CD4-positive, alpha-beta T cell treated with Interleukin-10 for 1 hour (primary cell): ENCODE data around the gene SH2D1B.
"Not testable (repeated sequence)": the region's sequence is repeated elsewhere in the genome, so short reads cannot be mapped to it uniquely, and the experiment has no call there.

Experiments used
- DNase-seq: peaks from one replicate; pipeline ENCODE4 v3.0.0-alpha.2; 2020

The SH2D1B gene

DNA sequence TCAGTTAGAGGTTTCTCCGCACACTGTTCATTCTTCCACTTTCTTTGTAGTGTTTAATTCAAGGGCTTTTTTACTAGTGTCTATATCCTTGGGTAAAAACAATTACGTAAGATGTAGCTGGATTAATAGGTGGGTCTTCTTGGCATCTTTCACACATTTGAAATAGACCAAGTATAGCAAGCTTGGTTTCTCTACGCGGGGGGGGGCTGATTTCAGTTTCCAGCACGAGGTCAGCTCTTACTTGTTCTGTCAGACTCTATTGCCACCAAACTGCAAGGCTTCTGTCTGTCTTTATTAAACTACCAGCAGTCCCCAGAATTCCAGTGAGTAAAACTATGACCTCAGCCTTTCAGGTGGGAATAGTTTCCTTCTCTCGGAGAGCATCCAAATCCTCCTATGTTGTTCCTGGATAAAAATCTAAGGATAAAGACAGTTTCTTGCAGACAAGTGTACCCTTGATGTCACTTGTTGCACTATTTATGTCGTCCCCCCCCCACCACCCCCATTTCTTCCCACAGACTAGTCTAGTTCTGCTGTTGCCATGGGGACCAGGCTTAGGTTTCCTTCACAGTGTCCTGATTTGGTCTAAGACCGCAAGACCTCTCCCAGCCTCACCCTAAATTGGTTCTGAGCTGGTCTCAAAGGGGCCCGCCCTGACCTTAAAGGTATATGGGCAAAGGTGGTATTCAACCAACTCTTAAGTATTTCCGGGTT lies 52.3 kb downstream of the SH2D1B start:
- DNase-seq, result no peak

DNA sequence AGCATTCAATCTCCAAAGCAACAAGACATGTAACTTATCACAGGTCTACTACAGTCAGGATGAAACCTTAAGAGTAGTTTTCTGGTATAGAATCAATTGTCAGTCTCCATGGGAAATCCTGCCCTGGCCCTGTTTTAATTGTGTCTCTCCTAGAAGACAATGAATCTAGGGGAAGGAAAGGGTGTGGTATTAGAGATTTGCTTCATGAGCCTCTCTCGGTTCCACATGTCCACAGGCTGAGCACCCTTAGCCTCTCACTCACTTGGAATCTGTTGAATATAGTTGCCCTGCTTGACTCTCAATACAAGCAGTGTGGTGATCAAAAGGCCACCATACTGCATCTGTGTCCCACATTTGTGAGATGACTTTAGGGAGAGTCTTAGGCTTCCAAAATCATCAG lies 53.0 kb downstream of the SH2D1B start:
- no peak for DNase-seq

DNA sequence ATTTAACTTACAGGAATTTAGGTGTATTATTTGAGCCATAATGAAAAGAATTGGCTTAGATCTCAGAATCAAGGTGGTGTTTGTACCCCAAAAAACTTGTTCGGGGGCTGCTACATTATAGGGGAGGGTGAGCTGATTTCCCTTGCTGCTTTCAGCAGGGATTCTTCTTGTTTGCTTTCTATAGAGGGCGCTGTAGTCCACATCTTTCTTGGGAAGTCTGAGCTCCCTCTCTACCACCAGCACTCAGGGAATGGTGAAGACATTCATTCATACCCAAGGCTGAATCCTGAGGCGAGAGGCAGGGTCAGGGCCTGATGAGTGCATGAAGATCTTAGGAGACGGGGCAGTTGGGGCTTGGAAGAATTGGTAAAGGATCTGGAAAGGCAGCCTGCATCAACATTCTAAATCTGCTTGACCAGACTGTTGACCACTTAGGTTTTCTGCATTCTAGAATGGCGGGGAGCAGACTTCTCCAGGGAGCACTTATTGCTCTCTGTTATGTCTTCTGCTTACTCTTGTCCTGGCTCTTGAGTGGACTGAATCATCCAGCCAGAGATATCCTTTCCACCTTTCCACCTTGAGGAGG lies 54.2 kb downstream of the SH2D1B start:
- DNase-seq, result no peak

DNA sequence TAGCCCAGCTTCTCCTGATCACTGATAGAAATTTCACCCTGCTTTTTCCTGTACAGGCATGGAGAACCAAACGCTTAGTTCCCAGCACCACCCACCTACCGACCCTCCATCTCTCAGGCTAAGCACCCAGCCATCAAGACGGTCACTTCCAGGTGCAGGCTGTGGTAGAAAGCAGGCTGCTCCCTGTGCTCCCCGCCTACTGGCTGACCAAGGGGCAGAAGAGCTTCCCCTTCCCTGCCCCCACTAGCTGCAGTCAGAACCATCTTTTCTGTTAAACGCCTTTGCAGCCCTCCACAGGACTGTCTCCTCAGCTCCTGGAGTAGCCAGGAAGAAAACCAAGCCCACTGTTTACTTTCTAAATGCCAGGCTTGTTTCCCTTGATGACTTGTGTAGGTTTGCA lies 58.2 kb downstream of the SH2D1B start:
- DNase-seq, result no peak

DNA sequence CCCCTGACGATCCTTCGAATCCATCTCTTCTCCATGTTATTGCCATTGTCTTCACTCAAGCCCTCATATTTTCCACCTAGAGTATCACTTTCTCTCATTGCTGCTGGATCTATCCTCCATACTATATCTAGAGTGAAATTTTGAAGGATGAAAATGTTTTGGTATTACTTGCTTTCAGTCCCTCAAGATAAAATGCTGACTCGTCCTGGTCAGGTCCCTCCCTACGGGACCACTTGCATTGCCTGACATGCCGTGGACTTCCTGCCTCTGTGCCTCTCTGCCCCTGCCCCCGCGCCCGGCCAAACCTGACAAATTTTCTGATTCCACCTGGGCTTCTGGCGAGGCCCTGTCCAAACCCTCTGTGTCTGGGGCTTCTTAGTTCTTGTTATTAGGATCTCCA lies 58.9 kb downstream of the SH2D1B start:
- no peak for DNase-seq

DNA sequence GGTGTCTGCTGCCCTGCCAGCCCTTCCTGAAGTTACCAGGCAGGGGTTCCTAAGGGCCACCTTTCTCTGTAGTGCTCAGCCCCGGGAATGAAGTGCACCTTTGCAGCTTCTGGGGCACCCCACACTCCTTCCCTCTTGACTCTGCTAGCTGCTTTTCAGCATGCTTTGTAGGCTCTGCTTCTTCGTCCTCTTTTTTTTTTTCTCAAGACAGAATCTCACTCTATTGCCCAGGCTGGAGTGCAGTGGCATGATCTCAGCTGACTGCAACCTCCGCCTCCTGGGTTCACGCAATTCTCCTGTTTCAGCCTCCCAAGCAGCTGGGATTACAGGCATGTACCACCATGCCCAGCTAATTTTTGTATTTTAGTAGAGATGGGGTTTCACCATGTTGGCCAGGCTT lies 60.1 kb downstream of the SH2D1B start:
- DNase-seq, result not testable (repeated sequence)

DNA sequence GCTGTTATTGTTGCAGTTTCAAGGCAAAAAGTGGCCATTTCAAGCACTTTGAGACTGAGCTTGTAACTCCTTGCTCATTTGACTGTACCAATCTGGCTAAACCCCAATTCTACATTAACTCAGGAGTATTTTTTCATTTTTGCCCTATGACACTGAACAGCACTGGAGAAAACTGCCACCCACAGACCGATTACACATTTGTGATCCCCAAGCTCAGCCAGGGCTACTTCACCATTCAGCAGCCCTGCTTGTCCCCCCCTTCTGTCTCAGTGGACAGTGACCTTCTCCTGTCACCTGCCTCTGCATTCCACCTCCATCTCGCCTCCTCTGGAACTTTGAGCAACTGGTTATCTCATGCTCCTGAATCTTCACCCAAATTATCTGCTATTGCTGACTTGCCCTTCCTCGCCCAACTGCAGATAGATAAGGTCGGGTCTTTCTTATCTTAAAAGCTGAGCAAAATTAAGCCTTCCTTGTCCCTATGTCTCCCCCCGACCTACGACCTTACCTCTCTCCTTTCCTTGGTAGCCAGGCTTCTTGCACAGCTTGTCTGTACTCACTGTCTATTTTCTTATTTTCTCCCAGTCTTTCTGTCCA lies 60.6 kb downstream of the SH2D1B start:
- DNase-seq, result no peak

DNA sequence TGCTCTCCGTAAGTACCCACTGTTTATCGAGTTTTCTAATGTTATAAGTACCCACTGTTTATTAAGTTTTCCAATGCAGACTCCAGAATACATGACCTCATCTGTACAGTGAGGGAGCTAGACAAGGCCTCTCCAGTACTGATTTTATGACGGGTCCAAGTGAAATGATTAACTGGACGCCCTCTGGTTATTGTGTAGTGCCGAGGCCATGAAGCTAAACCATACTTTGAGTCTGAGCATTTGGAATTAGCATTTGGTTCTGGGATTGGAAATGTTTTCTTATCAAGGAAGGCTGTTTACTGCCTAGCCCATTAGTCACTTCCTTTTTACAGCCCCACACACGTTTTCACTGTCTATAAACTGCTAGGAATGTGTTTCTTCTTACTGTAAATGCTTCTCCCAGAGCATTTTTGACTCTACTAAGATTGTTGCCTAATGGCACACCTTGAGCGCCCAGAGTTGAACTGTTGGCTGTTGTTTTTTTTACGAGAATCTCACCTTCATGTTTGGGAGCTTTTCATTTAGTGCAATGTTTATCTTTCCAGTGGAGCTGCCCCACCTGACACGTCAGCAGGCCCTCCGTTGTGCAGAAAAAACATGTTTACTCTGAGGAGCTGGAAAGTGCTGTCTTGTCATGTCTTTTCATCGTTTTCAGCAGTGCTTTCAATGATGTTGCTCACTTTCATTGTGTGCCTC lies 62.2 kb downstream of the SH2D1B start:
- no peak for DNase-seq

DNA sequence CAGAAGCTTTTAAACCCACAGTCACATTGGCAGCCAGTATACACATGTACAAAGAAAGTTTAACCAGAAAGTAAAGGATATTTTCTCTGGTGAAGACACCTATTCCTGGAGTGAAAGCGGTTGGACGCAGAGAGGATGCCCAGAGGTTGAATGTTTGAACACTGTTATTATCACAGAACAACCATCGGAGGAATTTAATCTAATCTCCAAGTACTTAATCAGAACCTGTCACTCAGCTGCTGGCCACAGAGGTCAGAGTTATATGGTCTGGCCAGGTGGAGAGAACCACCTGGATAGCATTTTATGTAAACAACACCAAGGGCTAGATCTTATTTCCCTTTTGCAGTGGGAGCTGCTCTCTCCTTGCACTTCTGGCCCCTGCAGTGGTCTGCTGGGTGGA lies 64.7 kb downstream of the SH2D1B start:
- DNase-seq, result no peak
